K562 (cell line): ENCODE measurements around the gene PDE4D. TPM values are rescaled to one million over a fixed set of nuclear protein-coding genes. Genes with fewer than 3 reads are reported as not detected.

Experiments
- ATAC-seq: fragments of 200-7000 bp; cut with Tn5 transposase; 3 replicates; pipeline ENCODE4 v1.9.1; 2020; ENCODE audit warnings: moderate library complexity
- BruUV-seq: library from RNA; stranded (reverse); fragments of 400-500 nt; replicated peaks from 2 replicates; lab custom pipeline; 2021; lab: Mats Ljungman, UMichigan
- CTCF ChIA-PET: fragments of 300-600 bp; formaldehyde crosslinking; extraction: SDS; loops from one replicate; lab custom pipeline; 2021; ENCODE audit warnings: low intra/inter-chr PET ratio; lab: Yijun Ruan, JAX
- POLR2A ChIA-PET: fragments of 300-600, 350-650 bp; sonication (Branson Sonifier 250); formaldehyde crosslinking; extraction: SDS; loops from one replicate; lab custom pipeline; 2021; ENCODE audit warnings: antibody characterized with exemption, inconsistent platforms; lab: Yijun Ruan, JAX
- DNase-seq, 4 experiments: peaks; one replicate each; pipeline versions ENCODE4 v3.0.0 to v3.0.0-alpha.2; 2011 to 2018; ENCODE audit warnings: low spot score in 3 of 4, mixed read lengths in 3 of 4; ENCODE audit errors: extremely low read depth in 1 of 4
- FAIRE-seq: peaks from 2 replicates; lab custom pipeline; 2011; peaks lifted over from hg19 to GRCh38; lab: Jason Lieb, UNC
- H2AFZ ChIP-seq: 2 replicates; pipeline ENCODE4 v1.6.0; 2011; ENCODE audit warnings: low read depth, low read length, control low read depth, inconsistent platforms
- H3K27ac ChIP-seq: fragments of 200-600 bp; 3 replicates; pipeline ENCODE4 v1.8.0; 2011; ENCODE audit warnings: low read depth, mild to moderate bottlenecking, control low read depth, inconsistent platforms, low read length, moderate library complexity, mixed read lengths; ENCODE audit errors: extremely low read depth
- H3K27me3 ChIP-seq, 2 experiments: fragments of 300-600 bp in 1 of 2; 2 replicates in 1 of 2; 3 replicates in 1 of 2; pipeline versions ENCODE4 v1.6.0 to v1.8.0; 2011; ENCODE audit warnings: inconsistent platforms in 2 of 2, low read length in 2 of 2, mild to moderate bottlenecking in 1 of 2, mixed read lengths in 1 of 2, moderate library complexity in 1 of 2; ENCODE audit not compliant: control insufficient read depth in 2 of 2, insufficient read depth in 2 of 2
- H3K36me3 ChIP-seq: fragments of 300-600 bp; 3 replicates; pipeline ENCODE4 v1.8.0; 2011; ENCODE audit warnings: mild to moderate bottlenecking, low read length, inconsistent platforms; ENCODE audit not compliant: control insufficient read depth, insufficient read depth
- H3K4me1 ChIP-seq, 2 experiments: fragments of 200-600 bp in 1 of 2; replicated peaks in 1 of 2; 2 replicates in 1 of 2; 3 replicates in 1 of 2; pipeline versions ENCODE4 v1.5.1 to v1.8.0; 2011; ENCODE audit warnings: inconsistent platforms in 2 of 2, low read length in 2 of 2, mild to moderate bottlenecking in 1 of 2, mixed read lengths in 1 of 2, moderate library complexity in 1 of 2; ENCODE audit not compliant: control insufficient read depth in 2 of 2, insufficient read depth in 2 of 2
- H3K4me2 ChIP-seq: 2 replicates; pipeline ENCODE4 v1.6.1; 2011; ENCODE audit warnings: low read length, control low read depth, inconsistent platforms, mixed read lengths; ENCODE audit not compliant: insufficient read depth
- H3K4me3 ChIP-seq: fragments of 200-600 bp; sonication (generic), shearing (Covaris generic); 2 replicates; pipeline ENCODE4 v1.5.1; 2016; ENCODE audit warnings: control low read depth, inconsistent platforms
- H3K79me2 ChIP-seq: fragments of 200-600 bp; 3 replicates; pipeline ENCODE4 v1.8.0; 2011; ENCODE audit warnings: low read length, inconsistent platforms; ENCODE audit not compliant: control insufficient read depth, insufficient read depth
- H3K9ac ChIP-seq, 2 experiments: 2 replicates each; pipeline versions ENCODE4 v1.6.0 to v1.6.1; 2011; ENCODE audit warnings: low read depth in 2 of 2, low read length in 2 of 2, control low read depth in 1 of 2, inconsistent platforms in 1 of 2, mild to moderate bottlenecking in 1 of 2, mixed read lengths in 1 of 2; ENCODE audit not compliant: insufficient read depth in 1 of 2
- H3K9me1 ChIP-seq: one replicate; pipeline ENCODE4 v1.6.0; 2011; ENCODE audit warnings: inconsistent platforms, mild to moderate bottlenecking, low read length, moderate library complexity; ENCODE audit not compliant: control insufficient read depth, insufficient read depth
- H3K9me3 ChIP-seq: replicated peaks from 2 replicates; pipeline ENCODE4 v1.5.1; 2011; ENCODE audit warnings: low read depth, low read length, inconsistent platforms; ENCODE audit not compliant: control insufficient read depth, insufficient read depth
- H4K20me1 ChIP-seq: replicated peaks from 2 replicates; pipeline ENCODE4 v1.6.1; 2011; ENCODE audit warnings: low read length, inconsistent platforms, mixed read lengths; ENCODE audit not compliant: control insufficient read depth, insufficient read depth
- ATF4 ChIP-seq: fragments of 450-650 bp; formaldehyde crosslinking; IDR thresholded peaks from 2 replicates; pipeline ENCODE4 v1.4.0; 2022; ENCODE audit warnings: mild to moderate bottlenecking, moderate library complexity
- C11orf30 ChIP-seq: fragments of 450-650 bp; IDR thresholded peaks from 2 replicates; pipeline ENCODE4 v1.6.1; 2016; ENCODE audit warnings: low read depth, mild to moderate bottlenecking
- CBX5 ChIP-seq: IDR thresholded peaks from 2 replicates; pipeline ENCODE4 v1.6.1; 2014; ENCODE audit warnings: low read depth, borderline replicate concordance
- DEAF1 ChIP-seq: fragments of 450-650 bp; formaldehyde crosslinking; IDR thresholded peaks from 2 replicates; pipeline ENCODE4 v1.4.0; 2020; ENCODE audit warnings: mild to moderate bottlenecking, moderate library complexity
- MECOM ChIP-seq: fragments of 250-450 bp; sonication (Bioruptor Pico); IDR thresholded peaks from 2 replicates; pipeline ENCODE4 v1.8.0; 2022; ENCODE audit warnings: inconsistent platforms
- MEF2A ChIP-seq: IDR thresholded peaks from 2 replicates; pipeline ENCODE4 v1.6.1; 2011; ENCODE audit warnings: low read depth, mild to moderate bottlenecking, low read length, moderate library complexity; ENCODE audit not compliant: control insufficient read depth
- MEF2D ChIP-seq: conservative IDR thresholded peaks from 2 replicates; pipeline ENCODE4 v1.6.1; 2016; ENCODE audit warnings: low read depth, missing genetic modification characterization, missing compliant biosample characterization
- RFX1 ChIP-seq: fragments of 450-650 bp; IDR thresholded peaks from 2 replicates; pipeline ENCODE4 v1.6.1; 2016; ENCODE audit warnings: mild to moderate bottlenecking, moderate library complexity
- ZNF12 ChIP-seq: sonication (generic); formaldehyde crosslinking; IDR thresholded peaks from 2 replicates; pipeline ENCODE4 v1.4.0; 2020; ENCODE audit warnings: mild to moderate bottlenecking, missing genetic modification reagents
- ZNF316 ChIP-seq: fragments of 450-650 bp; IDR thresholded peaks from 2 replicates; pipeline ENCODE4 v1.6.1; 2016
- ZNF518B ChIP-seq: fragments of 250-450 bp; sonication (Bioruptor Pico); IDR thresholded peaks from 2 replicates; pipeline ENCODE4 v1.5.0; 2021; ENCODE audit warnings: mild to moderate bottlenecking, moderate library complexity
- WGBS: fragments of 100-300 bp; shearing (Covaris generic); methylation state at CpG from one replicate; pipeline ENCODE4 v1.1.6; 2016; ENCODE audit warnings: low coverage, mixed read lengths; ENCODE audit not compliant: insufficient coverage; ENCODE audit errors: missing lambda C conversion rate; 5-methylcytosine and 5-hydroxymethylcytosine counted together
- in situ Hi-C: fragments of 300-500 bp; cut with MboI; formaldehyde crosslinking; loops from 4 replicates; pipeline ENCODE4 v1.15.0; 2018; ENCODE audit warnings: inconsistent platforms, mixed read lengths
- intact Hi-C: fragments of 100-400 bp; cut with micrococcal nuclease; formaldehyde crosslinking; loops from 2 replicates; pipeline ENCODE4 v1.14.2; 2022
- polyA plus RNA-seq, 8 experiments: library from polyadenylated mRNA; depleted of rRNA in 4 of 8; stranded (reverse) in 5 of 8; unstranded in 3 of 8; fragments of >200 nt; fragmentation: Nextera tagmentation in 2 of 8; fragmentation: Illumina TruSeq in 1 of 8; extraction: Ambion mirVana in 2 of 8; extraction: Trizol in 1 of 8; gene quantifications; 2 replicates each; pipeline versions ENCODE4 v1.2.1 to v1.2.3, GENCODE V29; 2011 to 2014; ENCODE audit warnings: inconsistent platforms in 1 of 8, missing spikeins in 1 of 8
- total RNA-seq, 7 experiments: library from RNA; depleted of rRNA in 6 of 7; stranded (reverse); fragments of >200 nt in 6 of 7; fragmentation: Illumina TruSeq in 2 of 7; extraction: Trizol in 2 of 7; gene quantifications; 2 replicates each; pipeline versions ENCODE4 v1.2.1 to v1.2.3, GENCODE V29; 2011 to 2021; ENCODE audit warnings: low replicate concordance in 1 of 7
- TF ChIP-seq, protein P1 (sequence below): sonication (generic); IDR thresholded peaks from 2 replicates; pipeline ENCODE4 v1.6.1; 2016
- TF ChIP-seq, protein P2 (sequence below): fragments of 250-450 bp; sonication (Bioruptor Pico); IDR thresholded peaks from 2 replicates; pipeline ENCODE4 v1.5.0; 2022; ENCODE audit warnings: mild to moderate bottlenecking

Gene PDE4D
- total and polyA plus RNA-seq, 9 of the 15 experiments (the other 6 are each of a cell fraction or from before 2014, with no cell fraction given): 0.04 to 0.46 (median 0.13) TPM

DNA sequence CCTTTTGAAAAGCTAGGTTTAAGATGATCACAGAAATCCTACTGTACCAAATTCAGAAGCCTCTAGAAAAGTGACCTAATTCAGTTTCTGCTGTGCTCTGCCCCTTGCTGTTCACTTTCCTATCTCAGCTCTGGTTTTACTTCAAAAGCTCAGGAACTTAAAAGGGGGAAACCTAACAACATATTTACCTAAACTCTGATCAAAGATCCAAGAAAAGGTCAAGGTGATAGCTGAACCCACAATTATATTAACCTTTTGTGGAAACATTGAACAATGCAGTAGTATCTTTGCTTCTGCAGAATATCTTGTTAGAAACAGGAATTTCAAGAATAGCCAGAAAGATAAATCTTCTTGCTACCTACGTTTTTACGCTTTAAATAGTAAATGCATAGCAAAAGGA is 568.5 kb downstream of the PDE4D start (continued):
- TF ChIP-seq, protein P1, sequence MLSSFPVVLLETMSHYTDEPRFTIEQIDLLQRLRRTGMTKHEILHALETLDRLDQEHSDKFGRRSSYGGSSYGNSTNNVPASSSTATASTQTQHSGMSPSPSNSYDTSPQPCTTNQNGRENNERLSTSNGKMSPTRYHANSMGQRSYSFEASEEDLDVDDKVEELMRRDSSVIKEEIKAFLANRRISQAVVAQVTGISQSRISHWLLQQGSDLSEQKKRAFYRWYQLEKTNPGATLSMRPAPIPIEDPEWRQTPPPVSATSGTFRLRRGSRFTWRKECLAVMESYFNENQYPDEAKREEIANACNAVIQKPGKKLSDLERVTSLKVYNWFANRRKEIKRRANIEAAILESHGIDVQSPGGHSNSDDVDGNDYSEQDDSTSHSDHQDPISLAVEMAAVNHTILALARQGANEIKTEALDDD: no peak
- TF ChIP-seq ATF4 (CRISPR knock-in tag): no peak
- TF ChIP-seq DEAF1: no peak

DNA sequence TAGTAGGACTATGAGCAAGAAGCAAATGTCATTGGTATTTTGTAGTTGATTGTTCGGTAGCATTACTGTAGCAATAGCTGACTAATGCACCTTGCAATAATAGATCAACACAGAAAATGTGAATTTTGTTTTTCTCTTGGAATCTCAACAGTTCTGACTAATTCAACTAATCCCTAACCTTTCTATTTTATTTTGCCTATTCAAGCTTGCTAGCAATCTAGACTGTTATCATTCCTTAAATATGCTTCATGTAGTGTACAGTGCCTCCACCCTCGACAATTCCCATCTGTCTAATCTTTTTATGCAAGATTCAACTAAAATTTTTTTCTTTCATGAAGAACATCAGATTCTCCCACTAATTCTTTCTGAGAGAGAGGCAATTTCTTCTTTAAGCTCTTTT is 570.6 kb downstream of the PDE4D start:
- Histone ChIP-seq H3K4me2 (no peak overlapping the region), H3K36me3 (no peaks in the 10 kb centered on the region), H4K20me1 (no peaks in the 10 kb centered on the region), H3K79me2 (no peaks in the 10 kb centered on the region), H3K4me3 (no peak overlapping the region), H3K9me1 (no peaks in the 10 kb centered on the region), H3K4me1 (no peaks in the 10 kb centered on the region), H3K27me3 (no peaks in the 10 kb centered on the region), H2AFZ (no peak overlapping the region), H3K9ac (no peak overlapping the region), H3K27ac (no peak overlapping the region), H3K9me3 (no peaks in the 10 kb centered on the region; the same call in 1 of the 2 replicates)
- intact Hi-C loops (no loop called here), in situ Hi-C loops (no loop called here)
- POLR2A ChIA-PET: no interaction called here
- DNase-seq: no peak
- CTCF ChIA-PET: no interaction called here
- no peak for ATAC-seq
- 0% methylated on average over 2 of the region's 2 CpGs for WGBS
- no TSS peak for BruUV-seq
- no peak for FAIRE-seq
- TF ChIP-seq CBX5 (no peak), ZNF518B (CRISPR knock-in tag) (no peak), RFX1 (no peak), MECOM (CRISPR knock-in tag) (no peak), MEF2D (tag) (no peak), C11orf30 (no peak), ZNF316 (no peak), ZNF12 (no peak), MEF2A (no peak)
- TF ChIP-seq, protein P2, sequence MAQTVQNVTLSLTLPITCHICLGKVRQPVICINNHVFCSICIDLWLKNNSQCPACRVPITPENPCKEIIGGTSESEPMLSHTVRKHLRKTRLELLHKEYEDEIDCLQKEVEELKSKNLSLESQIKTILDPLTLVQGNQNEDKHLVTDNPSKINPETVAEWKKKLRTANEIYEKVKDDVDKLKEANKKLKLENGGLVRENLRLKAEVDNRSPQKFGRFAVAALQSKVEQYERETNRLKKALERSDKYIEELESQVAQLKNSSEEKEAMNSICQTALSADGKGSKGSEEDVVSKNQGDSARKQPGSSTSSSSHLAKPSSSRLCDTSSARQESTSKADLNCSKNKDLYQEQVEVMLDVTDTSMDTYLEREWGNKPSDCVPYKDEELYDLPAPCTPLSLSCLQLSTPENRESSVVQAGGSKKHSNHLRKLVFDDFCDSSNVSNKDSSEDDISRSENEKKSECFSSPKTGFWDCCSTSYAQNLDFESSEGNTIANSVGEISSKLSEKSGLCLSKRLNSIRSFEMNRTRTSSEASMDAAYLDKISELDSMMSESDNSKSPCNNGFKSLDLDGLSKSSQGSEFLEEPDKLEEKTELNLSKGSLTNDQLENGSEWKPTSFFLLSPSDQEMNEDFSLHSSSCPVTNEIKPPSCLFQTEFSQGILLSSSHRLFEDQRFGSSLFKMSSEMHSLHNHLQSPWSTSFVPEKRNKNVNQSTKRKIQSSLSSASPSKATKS (CRISPR knock-in tag): no peak
